ENCODE data around the gene CALHM5. TPM values are rescaled to one million over a fixed set of nuclear protein-coding genes. Genes with fewer than 3 reads are reported as not detected.

The CALHM5 gene
- total and polyA plus RNA-seq, 9 of the 15 experiments (the other 6 are each of a cell fraction or from before 2014, with no cell fraction given): under 0.01 to 0.05 (median 0.02) TPM; not detected in 2

- Histone ChIP-seq H3K27me3 (ENCODE audit: control insufficient read depth in 2 of 2, insufficient read depth in 2 of 2, low read length in 2 of 2) (no peaks in the 10 kb centered on the region), H3K9ac (ENCODE audit: insufficient read depth in 1 of 2, low read depth in 2 of 2, low read length in 2 of 2) (no peak overlapping the region; a peak in 1 of 4 replicates), H3K79me2 (ENCODE audit: control insufficient read depth, insufficient read depth, low read length) (no peaks in the 10 kb centered on the region), H4K20me1 (replicated peaks; ENCODE audit: control insufficient read depth, insufficient read depth, low read length) (no peaks in the 10 kb centered on the region), H3K4me2 (ENCODE audit: insufficient read depth, low read length) (no peak overlapping the region), H3K36me3 (ENCODE audit: control insufficient read depth, insufficient read depth, low read length) (no peaks in the 10 kb centered on the region), H3K9me3 (replicated peaks; ENCODE audit: control insufficient read depth, insufficient read depth, low read depth, low read length) (no peaks in the 10 kb centered on the region; the same call in 1 of the 2 replicates), H3K4me3 (no peak overlapping the region), H3K9me1 (ENCODE audit: control insufficient read depth, insufficient read depth, low read length) (no peaks in the 10 kb centered on the region), H2AFZ (ENCODE audit: low read depth, low read length) (peak overlapping the region; percentile 77), H3K27ac (ENCODE audit: extremely low read depth, low read depth, low read length) (no peak overlapping the region), H3K4me1 (replicated peaks in 1 of 2; ENCODE audit: control insufficient read depth in 2 of 2, insufficient read depth in 2 of 2, low read length in 2 of 2) (peaks cover 2 to 10% of the 10 kb centered on the region in 2 experiments; a peak in 4 of 5 replicates)
- no peak for FAIRE-seq
- in situ Hi-C loops (cut with MboI): no loop called here
- POLR2A ChIA-PET: no interaction called here
- DNase-seq (ENCODE audit: extremely low read depth in 1 of 4, low spot score in 3 of 4): no peak
- WGBS (ENCODE audit: insufficient coverage, low coverage, missing lambda C conversion rate): 27% methylated on average over 1 of the region's 1 CpG
- CTCF ChIA-PET (ENCODE audit: low intra/inter-chr PET ratio): no interaction called here
- ATAC-seq: no peak
- intact Hi-C loops (cut with micrococcal nuclease): no loop called here
- TF ChIP-seq GTF2E2 (tag; IDR thresholded peaks at IDR 0.05): 0 out of 2 replicates have a peak, but pooled peaks have one; percentile 12
- peak; percentile 37; the same call in 1 of the 2 replicates for TF ChIP-seq CREM (IDR thresholded peaks at IDR 0.05; ENCODE audit: low read depth)
- peak; percentile 20; the same call in 1 of the 2 replicates for TF ChIP-seq CHAMP1 (IDR thresholded peaks at IDR 0.05)
- TF ChIP-seq SRSF3 (IDR thresholded peaks at IDR 0.05; ENCODE audit: insufficient read depth, low read length): no peak
- BruUV-seq (replicated peaks): no TSS peak
These were observed 39.9 kb upstream of the CALHM5 start for GRCh38 chr6:116471531-116471930.
